GM06990 (cell line): Measurements from ENCODE around the gene CBR1.

Source experiments
- DNase-seq: peaks from one replicate; pipeline ENCODE4 v3.0.0-alpha.2; 2011; ENCODE audit not compliant: insufficient read length; ENCODE audit errors: extremely low read depth
- H3K27me3 ChIP-seq: replicated peaks from 2 replicates; pipeline ENCODE4 v1.6.0; 2011; ENCODE audit warnings: low read length; ENCODE audit not compliant: control insufficient read depth, insufficient read depth
- H3K36me3 ChIP-seq: 2 replicates; pipeline ENCODE4 v1.5.1; 2011; ENCODE audit warnings: low read length; ENCODE audit not compliant: control insufficient read depth, insufficient read depth
- H3K4me3 ChIP-seq: replicated peaks from 2 replicates; pipeline ENCODE4 v1.5.1; 2011; ENCODE audit warnings: low read depth, mild to moderate bottlenecking, control low read depth, low read length
- TF ChIP-seq, protein P1 (sequence below): IDR thresholded peaks from 2 replicates; pipeline ENCODE4 v1.5.1; 2011; ENCODE audit warnings: low read length, control low read depth, mild to moderate bottlenecking, inconsistent platforms; ENCODE audit not compliant: insufficient read depth, poor library complexity, severe bottlenecking

The CBR1 gene

DNA sequence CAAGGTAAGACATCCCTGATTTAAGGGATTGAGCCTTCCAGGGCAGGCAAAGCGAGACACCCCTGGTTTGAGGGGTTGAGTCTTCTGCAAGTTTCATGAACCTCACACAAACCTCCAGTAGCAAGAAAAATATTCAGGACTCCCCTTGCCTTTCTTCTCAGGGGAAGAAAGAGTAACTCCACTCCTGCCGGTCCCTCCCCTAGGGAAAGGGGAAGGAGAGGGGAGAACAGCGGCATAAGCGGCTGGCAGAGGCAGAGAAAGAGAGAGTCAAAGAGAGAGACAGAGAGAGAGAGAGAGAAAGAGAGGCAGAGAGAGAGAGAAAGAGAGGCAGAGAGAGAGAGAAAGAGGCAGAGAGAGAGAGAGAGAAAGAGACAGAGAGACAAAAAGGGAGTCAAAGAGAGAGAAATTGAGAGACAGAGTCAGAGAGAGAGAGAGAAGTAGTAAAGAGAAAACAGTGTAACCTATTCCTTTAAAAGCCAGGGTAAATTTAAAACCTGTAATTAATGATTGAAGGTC lies 35.6 kb downstream of the CBR1 start:
- no peaks in the 10 kb centered on the region for H3K36me3 ChIP-seq
- TF ChIP-seq, protein P1, sequence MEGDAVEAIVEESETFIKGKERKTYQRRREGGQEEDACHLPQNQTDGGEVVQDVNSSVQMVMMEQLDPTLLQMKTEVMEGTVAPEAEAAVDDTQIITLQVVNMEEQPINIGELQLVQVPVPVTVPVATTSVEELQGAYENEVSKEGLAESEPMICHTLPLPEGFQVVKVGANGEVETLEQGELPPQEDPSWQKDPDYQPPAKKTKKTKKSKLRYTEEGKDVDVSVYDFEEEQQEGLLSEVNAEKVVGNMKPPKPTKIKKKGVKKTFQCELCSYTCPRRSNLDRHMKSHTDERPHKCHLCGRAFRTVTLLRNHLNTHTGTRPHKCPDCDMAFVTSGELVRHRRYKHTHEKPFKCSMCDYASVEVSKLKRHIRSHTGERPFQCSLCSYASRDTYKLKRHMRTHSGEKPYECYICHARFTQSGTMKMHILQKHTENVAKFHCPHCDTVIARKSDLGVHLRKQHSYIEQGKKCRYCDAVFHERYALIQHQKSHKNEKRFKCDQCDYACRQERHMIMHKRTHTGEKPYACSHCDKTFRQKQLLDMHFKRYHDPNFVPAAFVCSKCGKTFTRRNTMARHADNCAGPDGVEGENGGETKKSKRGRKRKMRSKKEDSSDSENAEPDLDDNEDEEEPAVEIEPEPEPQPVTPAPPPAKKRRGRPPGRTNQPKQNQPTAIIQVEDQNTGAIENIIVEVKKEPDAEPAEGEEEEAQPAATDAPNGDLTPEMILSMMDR, result no peak
- H3K27me3 ChIP-seq, result no peaks in the 10 kb centered on the region; the same call in 1 of the 2 replicates
- H3K4me3 ChIP-seq, result no peak overlapping the region
- DNase-seq, result no peak

DNA sequence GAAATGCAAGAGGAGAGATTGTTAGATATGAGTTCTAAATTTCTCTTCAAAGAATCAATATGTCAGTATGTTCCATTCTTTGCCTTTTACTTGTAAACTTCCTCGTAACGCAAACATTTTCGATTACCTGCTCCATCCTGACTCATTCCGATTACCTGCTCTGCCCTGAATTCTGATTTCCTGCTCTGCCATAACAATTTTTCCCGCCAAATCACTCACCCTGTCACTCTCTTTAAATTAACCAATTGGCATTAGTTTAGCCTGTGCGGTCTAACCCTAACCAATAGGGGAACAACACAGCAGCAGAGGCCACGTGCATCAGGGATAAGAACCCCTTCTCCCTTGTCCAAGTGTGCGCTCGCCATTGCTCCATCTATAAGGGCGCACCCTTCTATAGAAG lies 40.0 kb downstream of the CBR1 start:
- Histone ChIP-seq H3K4me3 (no peak overlapping the region), H3K27me3 (peaks cover 1% of the 10 kb centered on the region; the same call in 1 of the 2 replicates), H3K36me3 (no peaks in the 10 kb centered on the region)
- TF ChIP-seq, protein P1, result no peak
- DNase-seq, result no peak

DNA sequence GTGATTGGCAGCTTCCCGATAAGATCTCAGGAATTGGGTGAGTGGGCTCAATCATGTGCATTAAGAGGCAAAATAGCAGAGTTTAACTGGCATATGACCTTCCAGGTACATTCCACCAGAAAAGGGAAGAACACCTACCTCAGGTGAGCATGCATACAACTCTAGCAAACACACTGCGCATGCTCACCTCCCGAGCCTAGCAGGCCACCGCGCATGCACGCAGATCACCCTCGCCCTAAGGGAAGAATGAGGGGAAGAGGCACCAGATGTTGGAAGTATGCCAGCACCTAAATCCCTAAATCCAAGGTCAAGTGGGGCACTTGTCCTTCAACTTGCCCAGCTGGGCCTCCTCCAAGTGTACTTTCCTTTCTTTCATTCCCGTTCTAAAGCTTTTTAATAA lies 41.4 kb downstream of the CBR1 start:
- DNase-seq, result no peak
- no peak overlapping the region for H3K4me3 ChIP-seq
- H3K27me3 ChIP-seq, result 0 out of 2 replicates have a peak, but pooled peaks cover 1% of the 10 kb centered on the region
- TF ChIP-seq, protein P1, result no peak
- no peaks in the 10 kb centered on the region for H3K36me3 ChIP-seq

DNA sequence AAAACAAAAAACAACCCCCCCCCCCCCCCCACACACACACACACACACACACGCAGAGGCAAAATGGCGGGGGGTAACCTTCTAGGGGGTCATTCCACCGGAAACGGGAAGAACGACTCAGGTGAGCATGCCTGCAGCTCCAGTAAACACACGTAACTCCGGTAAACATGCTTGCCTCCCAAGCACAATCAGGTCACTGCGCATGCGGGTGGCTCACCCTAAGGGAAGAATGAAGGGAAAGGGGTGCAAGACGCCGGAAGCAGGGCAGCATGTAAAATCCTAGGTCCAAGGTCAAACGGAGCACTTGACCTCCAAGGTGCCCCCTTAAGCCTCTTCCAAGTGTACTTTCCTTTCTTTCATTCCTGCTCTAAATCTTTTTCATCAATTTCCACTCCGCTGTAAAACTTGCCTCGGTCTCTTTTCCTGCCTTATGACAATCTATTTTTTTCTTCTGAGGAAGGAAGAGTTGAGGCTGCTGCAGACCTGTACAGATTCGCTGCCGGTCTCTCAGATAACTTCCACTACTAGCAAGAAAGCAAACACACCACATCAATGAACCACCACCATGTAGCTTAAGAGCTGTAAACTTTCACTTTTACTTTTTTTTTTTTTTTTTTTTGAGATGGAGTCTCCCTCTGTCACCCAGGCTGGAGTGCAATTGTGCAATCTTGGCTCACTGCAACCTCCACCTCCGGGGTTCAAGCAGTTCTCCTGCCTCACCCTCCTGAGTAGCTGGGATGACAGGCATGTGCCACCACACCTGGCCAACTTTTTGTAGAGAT lies 44.0 kb downstream of the CBR1 start:
- Histone ChIP-seq H3K36me3 (no peaks in the 10 kb centered on the region), H3K4me3 (no peak overlapping the region), H3K27me3 (0 out of 2 replicates have a peak, but pooled peaks cover 1% of the 10 kb centered on the region)
- no peak for DNase-seq
- TF ChIP-seq, protein P1, result no peak

DNA sequence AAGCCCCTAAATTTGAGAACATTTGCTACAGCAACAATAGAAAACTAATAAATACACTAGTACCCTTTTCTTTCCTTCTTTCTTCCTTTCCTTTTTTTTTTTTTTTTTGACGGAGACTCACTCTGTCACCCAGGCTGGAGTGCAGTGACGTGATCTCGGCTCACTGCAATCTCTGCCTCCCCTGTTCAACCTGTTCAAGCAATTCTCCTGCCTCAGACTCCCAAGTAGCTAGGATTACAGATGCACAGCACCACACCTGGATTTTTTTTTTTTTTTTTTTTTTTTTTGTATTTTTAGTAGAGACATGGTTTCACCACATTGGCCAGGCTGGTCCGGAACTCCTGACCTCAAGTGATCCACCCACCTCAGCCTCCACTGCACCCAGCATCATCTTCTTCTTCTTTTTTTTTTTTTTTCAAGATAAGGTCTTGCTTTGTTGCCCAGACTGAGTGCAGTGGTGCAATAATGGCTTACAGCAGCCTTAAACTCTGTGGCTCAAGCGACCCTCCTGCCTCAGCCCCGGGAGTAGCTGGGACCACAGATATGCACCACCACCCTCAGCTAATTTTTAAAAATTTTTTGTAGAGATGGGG lies 45.4 kb downstream of the CBR1 start:
- no peak overlapping the region for H3K4me3 ChIP-seq
- H3K27me3 ChIP-seq, result 0 out of 2 replicates have a peak, but pooled peaks cover 1% of the 10 kb centered on the region
- TF ChIP-seq, protein P1, result no peak
- no peak for DNase-seq
- H3K36me3 ChIP-seq, result no peaks in the 10 kb centered on the region
